ENCODE results near the gene CEP41. TPM values are rescaled to one million over a fixed set of nuclear protein-coding genes. Genes with fewer than 3 reads are reported as not detected.

The CEP41 gene
- total and polyA plus RNA-seq, 10 of the 15 experiments (the other 5 are each of a cell fraction or from before 2014, with no cell fraction given): 11.4 to 43.0 (median 24.7) TPM

- TF ChIP-seq CHD4 (IDR thresholded peaks at IDR 0.05): no peak
Observed at GRCh38 chr7:130363026-130363847, 77.6 kb downstream of the CEP41 start (continued).

- POLR2A ChIA-PET: no interaction called here
- BruUV-seq (replicated peaks): no TSS peak
Observed at GRCh38 chr7:130362251-130362816, 78.5 kb downstream of the CEP41 start.

More at GRCh38 chr7:130362251-130362816, 78.5 kb downstream of the CEP41 start:
- ChIA-PET SMC1A (ENCODE audit: uncharacterized antibody, unreplicated experiment) (interaction anchor here (0.9 kb wide), 1 partner anchor 30 kb away, joined by 3 read pairs; no protein-coding TSS in a partner anchor), CTCF (no interaction called here), RAD21 (ENCODE audit: unreplicated experiment) (no interaction called here)
- in situ Hi-C loops (cut with MboI): no loop called here
- Histone ChIP-seq H3K9me3 (replicated peaks; ENCODE audit: control insufficient read depth, insufficient read depth, low read length) (peaks cover 2% of the 10 kb centered on the region; the same call in 1 of the 3 replicates), H3K27me3 (replicated peaks in 1 of 2; ENCODE audit: control insufficient read depth in 2 of 2, insufficient read depth in 2 of 2, low read length in 1 of 2) (no peaks in the 10 kb centered on the region), H3K4me2 (ENCODE audit: control insufficient read depth, insufficient read depth) (no peak overlapping the region), H3K36me3 (ENCODE audit: control insufficient read depth in 2 of 2, insufficient read depth in 2 of 2, low read length in 1 of 2) (no peaks in the 10 kb centered on the region), H3K4me3 (no peak overlapping the region), H3K27ac (ENCODE audit: control insufficient read depth, insufficient read depth) (no peak overlapping the region), H2AFZ (ENCODE audit: control insufficient read depth, low read depth, low read length) (no peak overlapping the region), H3K79me2 (ENCODE audit: control insufficient read depth, insufficient read depth, low read length) (no peaks in the 10 kb centered on the region), H3K9ac (ENCODE audit: control insufficient read depth, insufficient read depth, low read length) (no peak overlapping the region), H4K20me1 (ENCODE audit: control insufficient read depth, insufficient read depth) (no peaks in the 10 kb centered on the region), H3K4me1 (ENCODE audit: control insufficient read depth, insufficient read depth, low read length) (peaks cover 13% of the 10 kb centered on the region)
- FAIRE-seq (no peak), ATAC-seq (no peak), DNase-seq (ENCODE audit: low read depth, low spot score) (no peak)
- whole genome bisulfite sequencing (ENCODE audit: insufficient coverage, insufficient replicate concordance, low lambda C conversion rate, missing lambda C conversion rate): 60% methylated on average over 10 of the region's 10 CpGs
- TF ChIP-seq MTA3 (IDR thresholded peaks at IDR 0.05; ENCODE audit: borderline replicate concordance, low read length): no peak
- TF ChIP-seq, protein P1, sequence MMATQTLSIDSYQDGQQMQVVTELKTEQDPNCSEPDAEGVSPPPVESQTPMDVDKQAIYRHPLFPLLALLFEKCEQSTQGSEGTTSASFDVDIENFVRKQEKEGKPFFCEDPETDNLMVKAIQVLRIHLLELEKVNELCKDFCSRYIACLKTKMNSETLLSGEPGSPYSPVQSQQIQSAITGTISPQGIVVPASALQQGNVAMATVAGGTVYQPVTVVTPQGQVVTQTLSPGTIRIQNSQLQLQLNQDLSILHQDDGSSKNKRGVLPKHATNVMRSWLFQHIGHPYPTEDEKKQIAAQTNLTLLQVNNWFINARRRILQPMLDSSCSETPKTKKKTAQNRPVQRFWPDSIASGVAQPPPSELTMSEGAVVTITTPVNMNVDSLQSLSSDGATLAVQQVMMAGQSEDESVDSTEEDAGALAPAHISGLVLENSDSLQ (IDR thresholded peaks at IDR 0.05): no peak
- TF ChIP-seq RAD21 (IDR thresholded peaks at IDR 0.05; ENCODE audit: insufficient read depth, low read depth, low read length): no peak
- no peak for TF ChIP-seq SMARCA5 (IDR thresholded peaks at IDR 0.05)
- TF ChIP-seq NFIC (IDR thresholded peaks at IDR 0.05; ENCODE audit: low read depth, low read length): no peak
- no peak for TF ChIP-seq MEF2B (IDR thresholded peaks at IDR 0.05; ENCODE audit: partially characterized antibody, poor library complexity, severe bottlenecking)
- TF ChIP-seq JUND (IDR thresholded peaks at IDR 0.05; ENCODE audit: low read depth, low read length): no peak
- TF ChIP-seq PAX8 (IDR thresholded peaks at IDR 0.05): no peak
- TF ChIP-seq EP300 (IDR thresholded peaks at IDR 0.05; ENCODE audit: borderline replicate concordance in 1 of 2, control insufficient read depth in 1 of 2, low read depth in 2 of 2, low read length in 2 of 2): no peak
- TF ChIP-seq ZNF274 (IDR thresholded peaks at IDR 0.05; ENCODE audit: insufficient read depth, insufficient read length): no peak
- TF ChIP-seq NRF1 (conservative IDR thresholded peaks at IDR 0.05; ENCODE audit: low read depth, low read length): no peak
- no peak for TF ChIP-seq CBX5 (IDR thresholded peaks at IDR 0.05; ENCODE audit: low read depth)
- no peak for TF ChIP-seq NFYB (IDR thresholded peaks at IDR 0.05; ENCODE audit: insufficient read depth, low read depth, low read length)
- no peak for TF ChIP-seq HCFC1 (IDR thresholded peaks at IDR 0.05; ENCODE audit: low read length)
- intact Hi-C loops (cut with micrococcal nuclease; ENCODE audit: unreplicated experiment): no loop called here

Data from GM12878 (cell line).